Caco-2 (cell line): ENCODE data around the gene IMMP2L. TPM values are rescaled to one million over a fixed set of nuclear protein-coding genes. Genes with fewer than 3 reads are reported as not detected.
"Not testable (repeated sequence)": the region's sequence is repeated elsewhere in the genome, so short reads cannot be mapped to it uniquely, and the experiment has no call there.

ENCODE experiments used
- BruUV-seq: library from RNA; stranded (reverse); fragments of 400-500 nt; replicated peaks from 2 replicates; lab custom pipeline; 2021; lab: Mats Ljungman, UMichigan
- CTCF ChIA-PET: fragments of 300-600 bp; sonication (Branson Sonifier 250); formaldehyde crosslinking; loops from one replicate; lab custom pipeline; 2022; ENCODE audit warnings: antibody characterized with exemption; lab: Charles Lee
- POLR2A ChIA-PET: fragments of 300-600 bp; sonication (Branson Sonifier 250); formaldehyde crosslinking; loops from one replicate; lab custom pipeline; 2022; ENCODE audit warnings: antibody characterized with exemption; lab: Charles Lee
- DNase-seq, 2 experiments: peaks; one replicate each; pipeline versions ENCODE4 v3.0.0 to v3.0.0-alpha.2; 2020 to 2022
- H3K27me3 ChIP-seq: replicated peaks from 2 replicates; pipeline ENCODE4 v1.6.0; 2011; ENCODE audit warnings: low read length; ENCODE audit not compliant: control insufficient read depth, insufficient read depth
- H3K36me3 ChIP-seq: 2 replicates; pipeline ENCODE4 v1.5.1; 2011; ENCODE audit warnings: low read length; ENCODE audit not compliant: control insufficient read depth, insufficient read depth
- H3K4me1 ChIP-seq: fragments of 250-450 bp; sonication (Bioruptor Pico); 2 replicates; pipeline ENCODE4 v1.5.1; 2020; ENCODE audit warnings: mild to moderate bottlenecking
- H3K4me3 ChIP-seq: 2 replicates; pipeline ENCODE4 v1.5.1; 2011; ENCODE audit warnings: low read depth, mild to moderate bottlenecking, control low read depth, low read length
- H3K9me3 ChIP-seq: fragments of 250-450 bp; sonication (Bioruptor Pico); 2 replicates; pipeline ENCODE4 v1.5.1; 2020; ENCODE audit warnings: mild to moderate bottlenecking, moderate library complexity
- H3K27ac Mint-ChIP-seq: one replicate; pipeline ENCODE4 v1.8.0; 2022; ENCODE audit warnings: mixed read lengths; ENCODE audit not compliant: unreplicated experiment
- H3K27me3 Mint-ChIP-seq: one replicate; pipeline ENCODE4 v1.8.0; 2022; ENCODE audit warnings: mixed read lengths; ENCODE audit not compliant: insufficient read depth, unreplicated experiment
- H3K36me3 Mint-ChIP-seq: one replicate; pipeline ENCODE4 v1.8.0; 2022; ENCODE audit warnings: mild to moderate bottlenecking, mixed read lengths; ENCODE audit not compliant: insufficient read depth, unreplicated experiment
- H3K4me1 Mint-ChIP-seq: one replicate; pipeline ENCODE4 v1.8.0; 2022; ENCODE audit warnings: low read depth, mixed read lengths; ENCODE audit not compliant: unreplicated experiment
- H3K4me3 Mint-ChIP-seq: one replicate; pipeline ENCODE4 v1.8.0; 2022; ENCODE audit warnings: mild to moderate bottlenecking, moderate library complexity, mixed read lengths; ENCODE audit not compliant: unreplicated experiment
- H3K9me3 Mint-ChIP-seq: one replicate; pipeline ENCODE4 v1.8.0; 2022; ENCODE audit warnings: mixed read lengths; ENCODE audit not compliant: unreplicated experiment
- intact Hi-C: fragments of 100-400 bp; cut with micrococcal nuclease; formaldehyde crosslinking; loops from one replicate; pipeline ENCODE4 v1.10.0; 2022; ENCODE audit not compliant: unreplicated experiment
- total RNA-seq: library from RNA; stranded (reverse); gene quantifications from 2 replicates; pipeline ENCODE4 v1.2.3, GENCODE V29; 2022
- TF ChIP-seq, protein P1 (sequence below), 2 experiments: fragments of 200-600 bp in 1 of 2; IDR thresholded peaks; 1 replicate in 1 of 2; 2 replicates in 1 of 2; pipeline versions ENCODE4 v1.5.1 to v1.8.0; 2011 to 2022; ENCODE audit warnings: antibody characterized with exemption in 1 of 2, control low read depth in 1 of 2, inconsistent platforms in 1 of 2, low read depth in 1 of 2, low read length in 1 of 2, mild to moderate bottlenecking in 1 of 2, moderate library complexity in 1 of 2; ENCODE audit not compliant: insufficient read depth in 1 of 2, severe bottlenecking in 1 of 2, unreplicated experiment in 1 of 2

The IMMP2L gene
- total RNA-seq, 1 experiment from 2014 or later, result 9.5 TPM

DNA sequence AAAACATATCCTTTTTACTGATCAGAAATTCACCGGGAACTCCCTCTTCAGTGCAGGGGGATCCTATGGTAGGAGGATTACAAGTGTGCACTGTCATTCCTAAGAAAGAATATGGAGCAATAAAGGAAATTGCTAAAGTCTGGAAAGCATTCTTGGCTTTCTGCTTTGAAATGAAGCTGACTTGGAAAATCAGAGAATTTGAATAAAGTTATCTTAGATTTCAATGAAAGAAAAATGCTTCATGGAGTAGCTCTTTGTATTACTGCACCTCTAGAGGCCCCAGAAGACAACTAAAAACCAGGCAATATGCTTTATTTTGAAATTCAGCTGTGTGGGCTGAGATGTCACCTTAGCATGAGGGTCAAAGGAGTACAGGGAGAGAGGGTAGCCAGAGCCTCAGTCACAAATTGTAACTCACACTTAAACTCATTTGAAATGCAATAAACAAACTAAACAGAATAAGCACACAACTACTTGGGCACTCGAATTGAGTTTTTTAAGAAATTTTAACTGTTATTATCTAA, 102.5 kb downstream of the IMMP2L start:
- no peaks in the 10 kb centered on the region for H3K4me1 Mint-ChIP-seq
- no peaks in the 10 kb centered on the region for H3K36me3 Mint-ChIP-seq
- Histone ChIP-seq H3K36me3 (no peaks in the 10 kb centered on the region), H3K4me3 (no peak overlapping the region), H3K4me1 (no peaks in the 10 kb centered on the region), H3K9me3 (no peaks in the 10 kb centered on the region), H3K27me3 (no peaks in the 10 kb centered on the region)
- POLR2A ChIA-PET, result no interaction called here
- TF ChIP-seq, protein P1, sequence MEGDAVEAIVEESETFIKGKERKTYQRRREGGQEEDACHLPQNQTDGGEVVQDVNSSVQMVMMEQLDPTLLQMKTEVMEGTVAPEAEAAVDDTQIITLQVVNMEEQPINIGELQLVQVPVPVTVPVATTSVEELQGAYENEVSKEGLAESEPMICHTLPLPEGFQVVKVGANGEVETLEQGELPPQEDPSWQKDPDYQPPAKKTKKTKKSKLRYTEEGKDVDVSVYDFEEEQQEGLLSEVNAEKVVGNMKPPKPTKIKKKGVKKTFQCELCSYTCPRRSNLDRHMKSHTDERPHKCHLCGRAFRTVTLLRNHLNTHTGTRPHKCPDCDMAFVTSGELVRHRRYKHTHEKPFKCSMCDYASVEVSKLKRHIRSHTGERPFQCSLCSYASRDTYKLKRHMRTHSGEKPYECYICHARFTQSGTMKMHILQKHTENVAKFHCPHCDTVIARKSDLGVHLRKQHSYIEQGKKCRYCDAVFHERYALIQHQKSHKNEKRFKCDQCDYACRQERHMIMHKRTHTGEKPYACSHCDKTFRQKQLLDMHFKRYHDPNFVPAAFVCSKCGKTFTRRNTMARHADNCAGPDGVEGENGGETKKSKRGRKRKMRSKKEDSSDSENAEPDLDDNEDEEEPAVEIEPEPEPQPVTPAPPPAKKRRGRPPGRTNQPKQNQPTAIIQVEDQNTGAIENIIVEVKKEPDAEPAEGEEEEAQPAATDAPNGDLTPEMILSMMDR (IDR thresholded peaks at IDR 0.05; ENCODE audit: insufficient read depth in 1 of 2, low read depth in 1 of 2, low read length in 1 of 2, severe bottlenecking in 1 of 2, unreplicated experiment in 1 of 2), result no peak
- H3K4me3 Mint-ChIP-seq, result no peak overlapping the region
- intact Hi-C loops, result no loop called here
- CTCF ChIA-PET, result no interaction called here
- H3K9me3 Mint-ChIP-seq, result no peaks in the 10 kb centered on the region
- H3K27ac Mint-ChIP-seq, result no peak overlapping the region
- no peaks in the 10 kb centered on the region for H3K27me3 Mint-ChIP-seq
- no peak for DNase-seq
- no TSS peak for BruUV-seq

DNA sequence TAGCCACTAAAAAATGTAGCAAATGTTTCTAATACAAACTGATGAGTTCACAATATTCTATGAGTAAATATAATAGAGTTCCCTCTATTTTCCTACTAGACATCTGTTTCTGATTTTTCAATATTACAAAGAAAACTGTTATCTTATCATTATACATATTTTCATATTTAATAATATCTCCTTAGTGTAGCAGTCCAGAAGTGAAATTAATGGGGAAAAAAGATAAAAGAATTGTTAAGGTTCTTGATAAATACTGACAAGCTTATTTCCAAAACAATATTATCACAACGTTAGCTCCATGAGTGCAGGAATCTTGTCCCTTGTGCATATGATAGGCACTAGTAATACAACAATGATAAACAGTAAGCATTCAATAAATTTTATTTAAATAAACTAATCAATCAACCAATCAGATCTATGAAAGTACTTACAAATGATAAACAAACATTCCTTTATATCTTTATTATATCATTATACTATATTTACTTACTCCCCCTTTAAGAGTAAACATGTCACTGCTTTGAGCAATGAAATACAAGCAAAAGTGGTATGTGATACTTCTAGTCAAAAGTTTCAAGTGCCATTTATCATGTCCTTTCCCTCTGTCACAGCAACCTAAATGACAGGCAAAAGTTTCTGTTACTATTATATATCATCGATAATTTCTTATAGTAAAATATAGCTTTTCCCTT, 103.1 kb downstream of the IMMP2L start:
- Mint-ChIP-seq H3K9me3 (no peaks in the 10 kb centered on the region), H3K27ac (no peak overlapping the region), H3K36me3 (no peaks in the 10 kb centered on the region), H3K27me3 (no peaks in the 10 kb centered on the region), H3K4me3 (no peak overlapping the region), H3K4me1 (no peaks in the 10 kb centered on the region)
- H3K4me1 ChIP-seq, result no peaks in the 10 kb centered on the region
- POLR2A ChIA-PET, result no interaction called here
- CTCF ChIA-PET, result no interaction called here
- no peak for DNase-seq
- no TSS peak for BruUV-seq
- no peak overlapping the region for H3K4me3 ChIP-seq
- TF ChIP-seq, protein P1 (IDR thresholded peaks at IDR 0.05; ENCODE audit: insufficient read depth in 1 of 2, low read depth in 1 of 2, low read length in 1 of 2, severe bottlenecking in 1 of 2, unreplicated experiment in 1 of 2), result no peak
- H3K9me3 ChIP-seq, result no peaks in the 10 kb centered on the region
- H3K27me3 ChIP-seq, result no peaks in the 10 kb centered on the region
- intact Hi-C loops, result no loop called here
- no peaks in the 10 kb centered on the region for H3K36me3 ChIP-seq

- CTCF ChIA-PET, H3K4me1 Mint-ChIP-seq, H3K9me3 Mint-ChIP-seq, H3K36me3 Mint-ChIP-seq, intact Hi-C loops, H3K4me3 ChIP-seq, H3K4me1 ChIP-seq, H3K9me3 ChIP-seq, H3K4me3 Mint-ChIP-seq, DNase-seq, POLR2A ChIA-PET, H3K27me3 ChIP-seq, H3K36me3 ChIP-seq, H3K27ac Mint-ChIP-seq, H3K27me3 Mint-ChIP-seq, BruUV-seq: not testable (repeated sequence)
Observed at GRCh38 chr7:111450705-111451104, 111.6 kb downstream of the IMMP2L start.

GRCh38 chr7:111447502-111447901, 114.8 kb downstream of the IMMP2L start:
- H3K9me3 ChIP-seq, intact Hi-C loops, H3K9me3 Mint-ChIP-seq, BruUV-seq, H3K27me3 ChIP-seq, H3K4me1 ChIP-seq, H3K27ac Mint-ChIP-seq, H3K4me3 ChIP-seq, POLR2A ChIA-PET, H3K36me3 Mint-ChIP-seq, H3K4me1 Mint-ChIP-seq, H3K36me3 ChIP-seq, H3K4me3 Mint-ChIP-seq, DNase-seq, CTCF ChIA-PET, H3K27me3 Mint-ChIP-seq: not testable (repeated sequence)
